Stimulated activated effector memory CD8-positive, alpha-beta T cell treated with anti-CD3 and anti-CD28 coated beads, Interleukin-12 subunit alpha, Interleukin-12 subunit beta, amount 100 ng/mL, for 72 hours (primary cell): ENCODE data around the gene MYOG.

Experiments used
- ATAC-seq: fragments of 150-1000 bp; cut with Tn5 transposase; 2 replicates; pipeline ENCODE4 v1.10.0; 2021
- DNase-seq, 2 donors: peaks; one replicate each; pipeline ENCODE4 v3.0.0; 2021 to 2022; ENCODE audit warnings: low spot score in 2 of 2
- H3K27ac Mint-ChIP-seq: one replicate; pipeline ENCODE4 v1.8.0; 2022; ENCODE audit warnings: mild to moderate bottlenecking, mixed read lengths
- H3K36me3 Mint-ChIP-seq: one replicate; pipeline ENCODE4 v1.8.0; 2022; ENCODE audit warnings: mild to moderate bottlenecking, mixed read lengths
- H3K4me1 Mint-ChIP-seq: one replicate; pipeline ENCODE4 v1.8.0; 2022; ENCODE audit warnings: mixed read lengths
- H3K4me3 Mint-ChIP-seq: one replicate; pipeline ENCODE4 v1.8.0; 2022; ENCODE audit warnings: mild to moderate bottlenecking, mixed read lengths
- H3K9me3 Mint-ChIP-seq: one replicate; pipeline ENCODE4 v1.8.0; 2022; ENCODE audit warnings: mixed read lengths

MYOG gene

GRCh38 chr1:203122159-203122558 is 36.3 kb upstream of the MYOG start:
- Mint-ChIP-seq H3K4me1 (peaks cover 20% of the 10 kb centered on the region), H3K27ac (no peak overlapping the region), H3K4me3 (no peak overlapping the region), H3K9me3 (no peaks in the 10 kb centered on the region), H3K36me3 (no peaks in the 10 kb centered on the region)
- DNase-seq: no peak
- no peak for ATAC-seq

- no peaks in the 10 kb centered on the region for H3K36me3 Mint-ChIP-seq
- H3K27ac Mint-ChIP-seq: no peak overlapping the region
- H3K9me3 Mint-ChIP-seq: no peaks in the 10 kb centered on the region
- DNase-seq: no peak
- ATAC-seq: peak; percentile 4
- H3K4me3 Mint-ChIP-seq: no peak overlapping the region
- peaks cover 14% of the 10 kb centered on the region for H3K4me1 Mint-ChIP-seq
Observed at GRCh38 chr1:203121186-203122015, 35.6 kb upstream of the MYOG start.

- no peaks in the 10 kb centered on the region for H3K36me3 Mint-ChIP-seq
- no peak overlapping the region for H3K27ac Mint-ChIP-seq
- peaks cover 14% of the 10 kb centered on the region for H3K4me1 Mint-ChIP-seq
- peak; percentile 12 for ATAC-seq
- no peaks in the 10 kb centered on the region for H3K9me3 Mint-ChIP-seq
- no peak overlapping the region for H3K4me3 Mint-ChIP-seq
- peak in 1 of 2 donors; percentile 33 for DNase-seq
Observed at GRCh38 chr1:203120325-203121153, 34.7 kb upstream of the MYOG start.

- H3K4me1 Mint-ChIP-seq: peaks cover 14% of the 10 kb centered on the region
- peak in 1 of 2 donors; percentile 63 for DNase-seq
- H3K36me3 Mint-ChIP-seq: no peaks in the 10 kb centered on the region
- H3K4me3 Mint-ChIP-seq: no peak overlapping the region
- H3K9me3 Mint-ChIP-seq: no peaks in the 10 kb centered on the region
- H3K27ac Mint-ChIP-seq: no peak overlapping the region
- peak; percentile 60 for ATAC-seq
Observed at GRCh38 chr1:203117611-203118575, 32.1 kb upstream of the MYOG start.

- Mint-ChIP-seq H3K27ac (no peak overlapping the region), H3K36me3 (no peaks in the 10 kb centered on the region), H3K4me1 (peaks cover 6% of the 10 kb centered on the region), H3K9me3 (no peaks in the 10 kb centered on the region), H3K4me3 (no peak overlapping the region)
- no peak for ATAC-seq
- DNase-seq: peak in 1 of 2 donors; percentile 37
Observed at GRCh38 chr1:203116091-203116820, 30.4 kb upstream of the MYOG start.

- ATAC-seq: no peak
- Mint-ChIP-seq H3K4me1 (no peaks in the 10 kb centered on the region), H3K9me3 (no peaks in the 10 kb centered on the region), H3K4me3 (no peak overlapping the region), H3K36me3 (no peaks in the 10 kb centered on the region), H3K27ac (no peak overlapping the region)
- DNase-seq: no peak
Observed at GRCh38 chr1:203114202-203114601, 28.4 kb upstream of the MYOG start.

GRCh38 chr1:203113308-203113707 is 27.5 kb upstream of the MYOG start:
- H3K4me1 Mint-ChIP-seq: no peaks in the 10 kb centered on the region
- no peak for ATAC-seq
- H3K9me3 Mint-ChIP-seq: no peaks in the 10 kb centered on the region
- H3K27ac Mint-ChIP-seq: no peak overlapping the region
- no peaks in the 10 kb centered on the region for H3K36me3 Mint-ChIP-seq
- DNase-seq: peak in 1 of 2 donors; percentile 25
- H3K4me3 Mint-ChIP-seq: no peak overlapping the region

GRCh38 chr1:203112475-203112874 is 26.7 kb upstream of the MYOG start:
- H3K4me3 Mint-ChIP-seq: no peak overlapping the region
- no peak overlapping the region for H3K27ac Mint-ChIP-seq
- H3K9me3 Mint-ChIP-seq: no peaks in the 10 kb centered on the region
- H3K36me3 Mint-ChIP-seq: no peaks in the 10 kb centered on the region
- no peak for ATAC-seq
- no peaks in the 10 kb centered on the region for H3K4me1 Mint-ChIP-seq
- DNase-seq: no peak

- Mint-ChIP-seq H3K27ac (no peak overlapping the region), H3K4me1 (no peaks in the 10 kb centered on the region), H3K9me3 (no peaks in the 10 kb centered on the region), H3K4me3 (no peak overlapping the region), H3K36me3 (no peaks in the 10 kb centered on the region)
- DNase-seq: no peak
- no peak for ATAC-seq
Observed at GRCh38 chr1:203104789-203105390, 19.1 kb upstream of the MYOG start.

- no peaks in the 10 kb centered on the region for H3K9me3 Mint-ChIP-seq
- H3K27ac Mint-ChIP-seq: no peak overlapping the region
- no peaks in the 10 kb centered on the region for H3K4me1 Mint-ChIP-seq
Observed at GRCh38 chr1:203103829-203104495, 18.1 kb upstream of the MYOG start.

GRCh38 chr1:203103216-203103615 is 17.4 kb upstream of the MYOG start:
- DNase-seq (no peak), ATAC-seq (no peak)
- no peaks in the 10 kb centered on the region for H3K36me3 Mint-ChIP-seq
- H3K4me1 Mint-ChIP-seq: no peaks in the 10 kb centered on the region
- no peaks in the 10 kb centered on the region for H3K9me3 Mint-ChIP-seq
- H3K4me3 Mint-ChIP-seq: no peak overlapping the region
- H3K27ac Mint-ChIP-seq: no peak overlapping the region

More at GRCh38 chr1:203103829-203104495, 18.1 kb upstream of the MYOG start:
- Mint-ChIP-seq H3K4me3 (no peak overlapping the region), H3K36me3 (no peaks in the 10 kb centered on the region)
- no peak for DNase-seq
- ATAC-seq: no peak

- DNase-seq (peak in 1 of 2 donors; percentile 22), ATAC-seq (no peak)
- Mint-ChIP-seq H3K36me3 (no peaks in the 10 kb centered on the region), H3K4me3 (no peak overlapping the region), H3K9me3 (no peaks in the 10 kb centered on the region), H3K27ac (no peak overlapping the region), H3K4me1 (no peaks in the 10 kb centered on the region)
Observed at GRCh38 chr1:203101813-203102634, 16.2 kb upstream of the MYOG start.

GRCh38 chr1:203100516-203100869 is 14.7 kb upstream of the MYOG start:
- Mint-ChIP-seq H3K36me3 (no peaks in the 10 kb centered on the region), H3K27ac (no peak overlapping the region), H3K4me1 (no peaks in the 10 kb centered on the region), H3K4me3 (no peak overlapping the region), H3K9me3 (peaks cover 6% of the 10 kb centered on the region)
- ATAC-seq (no peak), DNase-seq (no peak)
